ENCODE results near the gene AGR2.

DNA sequence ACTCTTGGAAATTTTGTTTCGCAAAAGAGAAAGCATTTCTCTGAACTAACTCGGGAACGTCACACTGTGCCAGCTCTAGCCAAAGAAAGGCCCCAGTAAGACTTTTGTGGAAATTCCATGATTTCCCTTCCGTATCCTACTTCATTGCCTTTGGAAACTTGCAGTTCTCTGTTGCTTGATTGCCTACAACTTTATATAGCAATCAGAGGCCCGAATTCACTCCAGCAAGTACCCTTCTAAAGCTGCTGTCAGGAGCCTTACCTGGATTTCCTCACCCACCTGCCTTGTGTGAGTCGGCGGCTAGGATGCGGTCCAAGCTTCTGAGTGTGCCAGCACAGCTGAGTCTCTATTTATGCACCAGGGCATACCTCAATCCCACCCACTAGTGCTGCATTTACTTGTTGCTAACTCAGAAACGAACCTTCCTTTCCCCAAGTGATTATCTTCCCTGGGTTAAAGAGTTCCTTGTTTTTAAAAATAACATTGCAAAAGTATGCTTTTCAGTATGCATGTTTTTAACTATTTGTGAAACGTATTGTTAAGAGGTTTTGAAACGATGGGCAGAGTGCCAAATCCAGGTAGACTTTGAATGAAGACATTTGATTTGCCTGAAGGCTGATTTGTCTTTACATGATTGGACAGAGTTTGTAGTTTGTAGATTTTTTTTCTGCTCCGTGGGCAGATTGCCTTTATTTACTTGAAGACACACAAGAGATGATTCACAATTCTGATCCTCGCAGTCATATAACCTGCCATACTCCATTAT, at the start of gene AGR2:
- TF ChIP-seq CTCF (IDR thresholded peaks at IDR 0.05; ENCODE audit: poor library complexity): no peak
- no peak for TF ChIP-seq EZH2 (IDR thresholded peaks at IDR 0.05; ENCODE audit: borderline replicate concordance)

Data from hepatocyte (in vitro differentiated cells).